NCI-H748 (cell line): Measurements from ENCODE around the gene KRT23.

Experiments used
- DNase-seq: peaks from one replicate; lab custom pipeline; 2025; ENCODE audit not compliant: unreplicated experiment; lab: John Stamatoyannopoulos, UW

The KRT23 gene

GRCh38 chr17:40937384-40937819 lies at the start of gene KRT23:
Gene KRT23 (minus strand): TSS chr17:40937646. CDS start chr17:40936603, 1,043 bp downstream.
- no peak for DNase-seq

GRCh38 chr17:40986920-40987319 lies 49.5 kb upstream of the KRT23 start:
- no peak for DNase-seq

- DNase-seq: no peak
Observed at GRCh38 chr17:40984226-40984625, 46.8 kb upstream of the KRT23 start, which contains the start of gene KRT40. Gene KRT40 (minus strand): TSS chr17:40984326. CDS start chr17:40984273, 53 bp downstream.

GRCh38 chr17:40981115-40981514 lies 43.7 kb upstream of the KRT23 start:
- no peak for DNase-seq

GRCh38 chr17:40980596-40980995 lies 43.1 kb upstream of the KRT23 start:
- DNase-seq: no peak

- no peak for DNase-seq
Observed at GRCh38 chr17:40980117-40980516, 42.7 kb upstream of the KRT23 start.

GRCh38 chr17:40978575-40979151 lies 41.2 kb upstream of the KRT23 start:
- no peak for DNase-seq

GRCh38 chr17:40975516-40975915 lies 38.1 kb upstream of the KRT23 start:
- no peak for DNase-seq

GRCh38 chr17:40974366-40974765 lies 36.9 kb upstream of the KRT23 start:
- DNase-seq: no peak

- DNase-seq: no peak
Observed at GRCh38 chr17:40967582-40967981, 30.1 kb upstream of the KRT23 start.

GRCh38 chr17:40966848-40967247 lies 29.4 kb upstream of the KRT23 start, which contains the start of gene KRT39:
Gene KRT39 (minus strand): TSS chr17:40966948. CDS start chr17:40966856, 92 bp downstream.
- no peak for DNase-seq

GRCh38 chr17:40963838-40964237 lies 26.4 kb upstream of the KRT23 start:
- DNase-seq: no peak

- DNase-seq: no peak
Observed at GRCh38 chr17:40962059-40962561, 24.7 kb upstream of the KRT23 start.

- no peak for DNase-seq
Observed at GRCh38 chr17:40961591-40961990, 24.1 kb upstream of the KRT23 start.

- no peak for DNase-seq
Observed at GRCh38 chr17:40960144-40960543, 22.7 kb upstream of the KRT23 start.

GRCh38 chr17:40958086-40958953 lies 20.9 kb upstream of the KRT23 start:
- peak; percentile 60 for DNase-seq

- no peak for DNase-seq
Observed at GRCh38 chr17:40956401-40957254, 19.2 kb upstream of the KRT23 start.

GRCh38 chr17:40953881-40954280 lies 16.4 kb upstream of the KRT23 start:
- no peak for DNase-seq

- DNase-seq: no peak
Observed at GRCh38 chr17:40952661-40953060, 15.2 kb upstream of the KRT23 start.

- DNase-seq: no peak
Observed at GRCh38 chr17:40952154-40952553, 14.7 kb upstream of the KRT23 start.

GRCh38 chr17:40951011-40951622 lies 13.7 kb upstream of the KRT23 start:
- DNase-seq: no peak
